Activated T-helper 9 cell treated with anti-CD3 and anti-CD28 coated beads, Interleukin-2, amount 50 U/mL, for 16 hours (primary cell): Measurements from ENCODE around the gene CRNN.

ENCODE experiments used
- DNase-seq: peaks from one replicate; pipeline ENCODE4 v3.0.0-alpha.2; 2020; ENCODE audit warnings: low read depth

The CRNN gene

DNA sequence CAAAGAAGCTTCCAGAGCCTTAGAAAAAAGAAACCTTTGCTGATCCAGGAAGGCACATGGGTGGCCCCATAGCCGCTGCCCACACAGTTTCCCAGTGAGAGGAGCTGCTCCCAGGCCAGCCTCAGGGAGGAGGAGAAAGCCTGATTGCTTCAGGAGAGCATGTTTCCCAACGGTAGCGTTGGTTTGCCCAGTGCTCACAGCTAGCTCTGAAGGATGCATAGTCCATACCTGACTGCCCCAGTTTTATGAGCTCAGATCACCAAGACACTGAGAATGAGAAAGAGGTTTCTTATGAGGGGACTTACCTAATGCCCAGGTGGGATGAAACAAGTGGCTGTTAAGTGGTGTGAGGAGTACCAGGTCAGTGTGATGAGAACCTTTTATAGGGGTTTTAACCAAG lies at the start of gene CRNN:
Gene CRNN, minus strand, starts transcription at position 355 of the 400 bp plus-strand sequence. CDS start 2,030 bp downstream, outside the sequence.
- DNase-seq: no peak

DNA sequence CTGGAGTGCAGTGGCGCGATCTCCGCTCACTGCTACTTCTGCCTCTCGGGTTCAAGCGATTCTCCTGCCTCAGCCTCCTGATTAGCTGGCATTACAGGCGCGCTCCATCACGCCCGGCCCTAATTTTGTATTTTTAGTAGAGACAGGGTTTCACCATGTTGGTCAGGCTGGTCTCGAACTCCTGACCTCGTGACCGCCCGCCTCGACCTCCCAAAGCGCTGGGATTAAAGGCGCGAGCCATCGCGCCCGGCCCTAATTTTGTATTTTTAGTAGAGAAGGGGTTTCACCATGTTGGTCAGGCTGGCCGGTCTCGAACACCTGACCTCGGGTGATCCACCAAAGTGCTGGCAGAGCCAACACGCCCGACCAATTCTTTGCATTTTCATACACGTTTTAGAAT lies 48.6 kb upstream of the CRNN start:
- no peak for DNase-seq

DNA sequence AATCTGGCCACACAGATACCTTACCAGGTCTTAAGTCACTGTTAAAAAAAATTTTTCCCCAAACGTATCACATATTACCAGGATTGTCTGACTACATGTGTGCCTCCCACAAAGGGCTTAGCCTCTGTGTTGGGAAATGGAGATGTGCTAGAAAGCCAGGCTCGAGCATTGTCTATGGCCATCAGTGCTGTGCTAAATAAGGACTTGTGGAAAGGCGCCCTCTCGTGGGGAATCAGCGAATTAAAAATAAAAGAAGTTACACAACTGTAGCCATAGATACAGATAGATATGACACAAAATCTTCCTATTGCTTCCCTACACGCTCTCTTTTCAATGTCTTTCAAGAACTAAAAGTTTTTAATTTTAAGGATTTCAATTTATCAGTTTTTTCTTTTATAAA lies 47.5 kb upstream of the CRNN start:
- peak; percentile 35 for DNase-seq

DNA sequence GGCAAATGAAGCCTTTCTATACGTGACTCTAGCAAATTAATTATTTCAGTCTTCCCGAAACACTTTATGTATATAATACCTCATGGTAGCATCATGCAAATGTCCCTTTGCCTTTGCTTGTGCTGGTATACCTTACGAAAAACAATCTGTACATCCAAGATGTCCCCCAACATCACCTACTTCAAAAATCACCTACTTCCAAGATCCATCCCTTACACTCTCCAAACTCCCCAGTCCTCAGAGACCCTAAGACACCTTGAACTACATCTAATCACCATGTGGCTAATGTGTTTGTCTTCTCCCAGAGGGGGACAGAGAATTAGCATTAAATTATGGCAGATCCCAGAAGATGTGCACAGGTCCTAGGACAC lies 46.5 kb upstream of the CRNN start:
- DNase-seq: no peak

DNA sequence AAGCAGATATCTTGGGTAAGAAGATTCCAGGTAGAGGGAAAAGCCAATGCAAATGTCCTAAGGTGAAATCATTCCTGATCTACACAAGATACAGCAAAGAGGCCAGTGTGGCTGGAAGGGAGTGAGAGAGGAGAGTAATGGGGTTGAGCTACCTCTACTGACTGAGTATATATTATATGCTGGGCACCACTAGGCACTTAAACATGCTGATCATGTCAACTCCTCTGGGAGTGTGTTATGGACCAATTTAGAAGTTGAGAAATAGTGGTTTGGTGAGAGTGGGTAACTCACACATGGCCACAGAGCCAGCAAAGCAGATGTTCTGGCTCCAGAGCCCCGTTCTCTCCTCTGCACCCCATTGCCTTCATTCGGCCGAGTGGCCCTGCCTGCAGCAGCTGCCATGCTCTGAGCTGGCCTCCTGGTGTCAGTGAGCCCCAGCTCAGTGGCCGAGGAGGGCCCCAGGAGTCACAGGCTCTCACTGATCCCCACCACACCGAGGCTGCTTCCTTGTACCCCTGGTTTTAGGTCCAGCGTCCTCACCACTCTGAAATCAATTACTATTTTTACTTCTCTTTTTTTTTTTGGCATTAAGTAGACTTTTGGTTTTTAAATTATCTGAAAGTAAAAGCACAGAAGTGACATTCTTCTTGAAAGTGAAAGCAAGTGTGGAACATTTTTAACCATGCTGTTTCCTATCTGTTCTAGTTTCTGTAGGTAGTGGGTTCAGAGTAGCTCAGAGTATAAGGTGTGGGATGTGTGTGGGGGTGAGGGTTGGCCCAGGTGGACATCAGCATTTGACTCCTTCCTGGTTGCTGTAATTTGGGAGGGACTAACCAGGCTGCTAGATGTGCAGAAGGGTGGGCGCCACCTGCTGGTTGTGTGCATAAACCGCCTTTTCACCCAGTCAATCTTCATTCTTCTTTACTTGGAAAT lies 45.8 kb upstream of the CRNN start:
- peak; percentile 66 for DNase-seq

DNA sequence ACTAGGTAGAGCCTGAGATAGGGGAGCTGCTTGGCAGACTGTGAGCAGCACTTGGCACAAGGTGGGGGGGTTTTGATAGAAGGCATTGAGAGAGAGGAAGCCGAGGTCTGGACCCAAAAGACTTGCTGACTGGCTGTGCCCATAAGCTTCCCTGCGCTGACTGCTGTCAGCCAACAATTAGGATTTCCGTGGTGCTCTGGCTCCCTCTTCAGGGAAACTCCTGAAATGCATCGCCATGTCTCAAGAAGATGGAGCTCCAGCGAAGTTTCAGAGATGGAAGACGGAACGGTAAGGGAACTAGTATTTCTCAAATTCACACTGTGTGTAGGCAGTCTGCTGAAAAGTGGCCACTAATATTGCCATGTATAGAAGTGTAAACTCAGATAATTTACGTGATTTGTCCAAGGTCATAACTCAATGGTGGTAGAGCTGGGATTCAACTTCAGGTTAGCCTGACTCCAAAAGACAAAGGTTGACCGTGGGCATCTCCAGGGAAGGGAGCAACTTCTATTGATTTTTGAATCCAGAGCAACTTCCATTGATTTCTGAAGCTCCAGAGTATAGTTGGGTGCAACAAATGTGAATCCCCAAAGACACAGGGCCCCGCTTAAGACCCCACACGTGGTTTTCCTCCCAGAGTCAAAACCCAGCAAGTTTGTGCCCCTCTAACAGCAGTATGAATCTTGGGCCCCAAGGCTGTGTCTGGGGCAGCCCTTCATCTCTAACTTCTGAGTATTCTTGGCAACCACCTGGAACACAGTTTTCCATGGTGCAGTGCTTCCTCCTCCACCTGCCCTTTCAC lies 44.5 kb upstream of the CRNN start:
- DNase-seq: peak; percentile 68

DNA sequence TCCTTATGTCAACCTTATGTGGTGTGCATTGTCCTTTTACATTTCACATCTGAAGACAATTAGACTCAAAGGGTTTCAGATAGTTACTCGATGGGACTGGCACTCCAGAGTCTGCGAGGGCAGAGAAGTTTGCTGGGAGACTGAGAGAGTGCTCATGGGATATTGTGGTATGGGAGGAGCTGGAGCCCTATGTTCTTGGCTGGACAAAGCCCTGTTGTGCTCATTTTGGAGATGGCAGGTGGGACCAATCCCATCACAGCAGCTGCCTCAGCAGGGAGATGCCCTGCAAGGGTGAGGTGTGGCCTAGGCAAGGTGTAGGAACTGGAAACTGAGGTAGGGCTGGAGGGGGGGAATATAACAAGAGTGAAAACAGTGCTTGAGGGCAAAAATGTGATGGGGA lies 43.5 kb upstream of the CRNN start:
- DNase-seq: no peak

DNA sequence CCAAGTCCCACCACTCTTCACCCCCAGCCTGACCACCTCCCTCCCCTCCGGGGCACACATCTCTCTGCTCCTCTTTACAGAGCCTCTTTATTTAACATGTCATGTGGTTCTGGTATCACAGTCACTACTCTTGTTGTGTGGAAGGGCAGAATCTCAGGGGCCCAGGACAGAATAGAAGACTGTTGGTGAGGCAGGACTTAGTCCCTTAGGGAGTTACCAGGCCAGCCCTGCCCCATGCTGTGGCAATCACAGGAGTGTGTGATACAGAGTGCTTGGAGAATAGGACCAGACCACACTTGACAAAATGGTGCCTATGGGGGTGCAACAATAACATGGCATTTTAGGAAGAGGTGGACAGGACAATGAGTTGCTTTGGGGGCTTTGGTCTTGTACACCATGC lies 43.0 kb upstream of the CRNN start:
- DNase-seq: no peak

DNA sequence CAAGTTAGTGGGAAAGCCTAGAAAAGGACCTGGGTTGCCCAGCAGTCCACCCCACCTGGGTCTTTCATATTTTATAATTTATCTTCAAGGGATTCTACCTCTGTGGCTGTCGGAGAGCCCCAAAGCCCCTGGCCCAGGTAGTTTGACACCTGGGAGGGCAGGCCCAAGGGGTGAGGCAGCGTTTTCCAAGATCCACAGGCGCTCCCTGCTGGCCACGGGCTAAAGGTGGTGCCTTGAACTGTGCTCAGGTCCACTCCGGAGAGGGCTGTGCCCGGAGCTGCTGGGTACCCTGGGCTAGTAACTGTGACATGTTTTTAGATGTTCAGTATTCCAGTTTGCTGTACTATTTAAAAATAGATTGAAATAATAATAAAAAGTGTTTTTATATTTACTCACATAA lies 37.2 kb upstream of the CRNN start:
- DNase-seq: no peak

DNA sequence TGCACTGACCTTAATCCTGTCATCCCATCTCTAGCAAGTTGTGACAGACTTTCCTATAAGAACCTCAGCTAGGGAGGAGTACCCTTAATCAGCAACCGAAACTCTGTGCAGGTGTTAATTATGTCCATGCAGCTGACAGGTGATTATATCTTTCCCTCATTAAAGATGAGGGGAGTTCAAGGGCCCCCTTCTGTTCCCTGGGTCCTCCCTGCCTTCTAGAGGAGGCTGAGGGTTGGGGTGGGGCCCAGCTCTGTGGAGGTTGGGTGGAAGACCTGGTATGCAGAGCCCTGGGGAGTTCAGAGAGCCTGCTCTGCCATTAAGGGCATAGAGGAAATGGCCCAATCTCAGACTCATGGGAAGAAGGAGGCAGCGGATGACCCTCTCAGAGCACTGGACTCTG lies 35.6 kb upstream of the CRNN start:
- DNase-seq: no peak

DNA sequence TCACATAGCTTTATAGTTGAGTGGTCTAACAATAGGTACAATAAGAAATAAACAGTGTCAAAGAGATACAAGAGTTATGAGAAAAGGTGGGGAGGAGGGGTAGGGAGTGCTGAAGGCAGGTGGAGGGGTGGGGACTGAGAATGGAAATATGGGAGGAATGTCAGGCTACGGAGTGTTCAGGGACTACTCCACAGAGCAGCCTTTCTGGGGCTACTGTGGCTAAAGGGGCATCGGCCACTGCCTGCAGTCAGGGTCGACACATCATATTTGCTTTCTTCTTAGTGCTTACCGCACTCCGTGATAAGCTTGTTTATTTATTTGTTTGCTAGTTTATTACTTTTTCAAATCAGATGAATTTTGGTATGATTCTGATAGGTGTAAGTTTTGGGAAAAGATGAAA lies 34.4 kb upstream of the CRNN start:
- no peak for DNase-seq

DNA sequence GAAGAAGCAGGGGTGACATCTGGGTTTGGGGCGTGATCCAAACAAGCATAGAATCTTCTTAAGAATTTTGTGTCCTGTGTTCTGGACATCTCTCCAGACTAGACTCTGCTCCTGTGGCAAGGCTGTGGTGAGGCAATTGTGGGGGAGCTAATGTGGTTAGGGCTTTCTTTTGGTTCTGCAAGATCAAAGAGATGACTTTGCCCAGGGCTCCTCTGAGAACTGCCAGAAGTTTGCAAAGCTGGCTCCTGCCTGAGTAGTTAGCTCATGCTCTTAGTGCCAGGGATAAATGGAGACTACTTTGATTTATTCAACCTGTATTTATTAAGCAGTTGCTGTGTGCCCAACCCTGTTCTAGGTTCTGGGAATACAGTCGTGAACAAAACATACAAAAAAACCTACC lies 34.0 kb upstream of the CRNN start:
- DNase-seq: no peak

DNA sequence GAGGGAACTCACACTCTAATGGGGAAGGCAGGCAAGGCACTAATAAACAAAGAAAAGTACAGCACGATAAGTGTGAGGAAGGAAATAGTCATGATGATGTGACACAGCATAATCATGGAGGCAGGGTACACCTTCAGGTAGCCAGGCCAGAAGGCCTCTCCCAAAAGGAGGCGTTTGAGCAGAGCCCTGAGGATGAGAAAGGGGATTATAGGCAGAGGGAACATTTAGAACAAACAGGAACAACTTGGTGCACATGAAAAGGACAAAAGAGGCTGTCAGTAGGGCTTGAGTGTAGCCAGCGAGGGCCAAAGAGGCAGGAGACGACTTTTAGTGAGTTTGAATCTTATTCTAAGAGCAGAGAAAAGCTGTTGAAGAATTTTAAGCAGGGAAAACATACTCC lies 33.4 kb upstream of the CRNN start:
- DNase-seq: no peak

DNA sequence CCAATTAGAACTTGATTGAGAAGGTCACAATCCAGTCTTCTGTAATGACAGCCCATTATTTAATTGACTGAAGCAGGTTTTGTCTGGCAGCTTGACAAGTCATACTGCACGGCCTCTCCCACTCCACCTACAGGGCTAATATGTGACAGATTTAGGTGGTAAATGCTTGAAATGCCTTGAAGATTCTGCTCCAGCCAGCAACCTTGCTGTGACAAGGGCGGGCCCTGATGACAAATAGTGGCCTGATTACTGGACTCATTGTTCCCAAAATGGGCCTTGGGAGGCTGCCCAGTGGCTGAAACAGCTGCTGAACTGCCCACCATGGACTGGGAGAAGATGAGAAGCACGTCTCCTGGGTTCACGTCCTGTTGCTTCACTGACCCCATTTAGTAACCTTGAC lies 30.0 kb upstream of the CRNN start:
- no peak for DNase-seq

DNA sequence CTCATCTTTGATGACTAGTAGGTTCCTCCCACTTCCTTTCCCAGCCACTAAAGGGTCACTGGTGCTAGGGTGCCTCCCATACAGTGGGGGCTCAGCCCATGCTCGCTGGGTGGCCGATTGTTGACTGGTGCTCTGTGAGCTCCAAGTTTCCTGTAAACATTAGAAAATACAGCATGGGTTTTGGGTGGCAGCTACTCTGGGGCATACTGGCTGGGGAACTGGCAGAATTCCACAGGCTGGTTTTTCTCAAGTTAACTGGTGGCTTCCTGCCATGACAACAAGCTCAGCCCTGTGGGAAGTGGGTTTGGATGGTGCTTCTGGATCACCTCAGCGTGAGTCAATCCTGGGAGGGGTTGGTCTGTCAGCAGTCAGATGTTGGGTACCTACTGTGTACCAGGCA lies 28.7 kb upstream of the CRNN start:
- DNase-seq: no peak

DNA sequence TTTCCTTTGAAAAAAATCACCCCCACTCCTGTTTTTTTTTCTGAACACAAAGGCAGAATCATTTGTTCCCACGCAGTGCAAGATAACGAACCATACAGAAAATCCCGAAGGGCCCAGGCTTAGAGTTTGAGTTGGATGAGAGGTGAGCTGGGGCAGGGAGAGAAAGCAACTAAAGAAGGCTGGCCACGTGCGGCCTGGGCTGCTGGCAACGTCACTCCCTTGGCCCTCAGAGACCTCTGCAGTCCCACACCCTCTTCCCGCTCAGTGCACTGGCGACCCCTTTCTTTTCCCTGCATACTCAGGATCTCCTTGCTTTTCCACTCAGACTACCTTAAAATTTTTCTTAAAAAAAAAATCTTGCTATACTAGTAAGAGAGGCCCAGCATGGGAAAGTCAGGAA lies 28.2 kb upstream of the CRNN start:
- DNase-seq: no peak

DNA sequence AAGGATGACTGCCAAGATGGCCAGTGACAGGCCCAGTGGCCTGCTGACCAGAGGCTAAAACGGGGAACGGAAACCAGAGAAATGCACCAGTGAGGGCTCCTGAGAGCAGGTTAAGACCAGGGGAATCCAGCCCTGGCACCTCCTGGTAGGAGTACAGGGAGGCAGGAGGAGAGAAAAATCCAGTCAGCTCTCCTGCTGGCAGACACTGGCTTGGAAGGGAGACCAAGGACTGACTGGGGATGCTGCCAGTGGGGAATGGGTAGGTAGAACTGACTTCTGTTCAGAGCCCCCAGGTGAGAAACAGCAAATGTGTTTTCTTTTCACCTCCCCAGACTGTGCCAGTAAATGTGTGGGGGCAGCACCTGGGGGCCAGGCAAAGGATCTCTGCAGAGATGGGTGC lies 27.7 kb upstream of the CRNN start:
- DNase-seq: no peak

DNA sequence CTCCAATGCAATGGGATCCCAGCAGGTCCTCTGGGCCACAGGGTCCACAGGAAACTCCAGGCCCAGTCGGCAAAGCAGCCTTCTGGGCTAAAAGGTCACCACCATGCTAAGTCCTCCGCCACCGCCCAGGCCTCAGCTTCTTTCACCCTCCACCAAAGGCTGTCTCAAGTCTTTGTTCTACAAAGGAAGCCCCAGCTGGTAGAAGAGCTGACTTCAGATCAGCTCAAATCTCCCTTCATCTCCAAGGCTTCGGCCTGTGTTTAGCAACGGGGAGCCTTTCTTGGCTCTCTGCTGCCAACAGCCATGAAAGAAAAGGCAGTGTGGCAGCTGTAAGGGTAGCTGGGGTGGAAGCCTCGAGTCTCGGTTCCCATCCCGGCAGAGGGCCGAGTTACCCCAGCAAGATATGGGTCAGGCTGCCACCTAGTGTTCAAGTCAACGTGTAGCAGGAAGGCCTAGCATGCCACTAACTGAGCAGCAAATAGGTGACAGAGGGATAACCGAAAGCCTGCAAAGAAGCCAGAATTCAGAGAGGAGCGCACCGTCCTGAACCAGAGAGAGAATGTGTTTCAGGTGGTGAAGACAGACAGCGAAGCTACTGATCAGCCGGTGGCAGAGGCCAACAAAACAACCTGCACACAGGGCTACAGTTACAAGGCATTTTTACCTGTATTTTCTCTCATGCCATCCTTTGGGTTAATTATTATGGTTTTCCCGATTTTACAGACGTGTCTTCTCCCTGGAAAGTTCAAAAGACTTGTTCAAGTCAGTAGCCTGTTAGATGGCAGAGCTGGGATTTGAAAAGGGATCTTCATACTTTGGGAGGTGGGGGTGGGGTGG lies 26.8 kb upstream of the CRNN start:
- peak; percentile 40 for DNase-seq

DNA sequence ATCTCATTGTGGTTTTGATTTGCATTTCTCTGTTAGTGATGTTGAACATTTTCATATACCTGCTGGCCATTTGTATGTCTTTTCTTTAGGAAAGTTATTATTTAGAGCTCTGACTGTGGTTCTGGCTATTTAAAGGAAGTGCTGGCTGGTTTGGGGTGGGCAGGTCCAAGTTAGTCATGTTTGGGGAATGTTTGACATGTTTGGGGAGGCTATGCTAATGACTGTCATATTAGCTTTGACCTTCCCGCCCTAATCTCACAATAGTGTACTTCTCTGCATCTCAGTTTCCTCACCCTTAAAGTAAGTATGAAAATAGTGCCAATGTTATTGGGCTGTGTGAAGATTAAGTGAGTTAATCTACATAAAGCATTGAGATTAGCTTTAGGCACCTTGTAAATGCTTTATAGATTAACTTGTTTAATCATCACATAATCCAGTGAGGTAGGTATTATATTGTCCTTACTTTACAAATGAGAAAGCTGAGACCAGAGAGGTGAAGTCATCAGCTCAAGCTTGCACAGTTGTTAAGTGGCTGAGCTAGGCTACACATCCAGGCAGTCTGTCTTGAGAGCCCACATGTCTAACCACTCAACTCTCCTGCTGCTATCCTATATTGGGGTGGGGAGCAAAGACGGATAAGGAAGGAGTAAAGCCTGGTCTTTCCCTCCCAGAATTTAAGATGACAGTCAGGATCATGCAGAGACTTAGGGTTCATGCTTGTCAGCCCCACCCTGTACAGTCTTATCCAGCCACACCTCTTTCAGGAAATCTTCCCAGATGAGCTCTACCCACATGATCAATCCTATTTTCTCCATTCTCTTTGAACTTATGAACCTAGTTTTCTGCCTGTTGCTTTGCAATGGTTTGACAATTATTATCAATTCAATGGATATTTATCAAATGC lies 22.8 kb upstream of the CRNN start:
- no peak for DNase-seq

DNA sequence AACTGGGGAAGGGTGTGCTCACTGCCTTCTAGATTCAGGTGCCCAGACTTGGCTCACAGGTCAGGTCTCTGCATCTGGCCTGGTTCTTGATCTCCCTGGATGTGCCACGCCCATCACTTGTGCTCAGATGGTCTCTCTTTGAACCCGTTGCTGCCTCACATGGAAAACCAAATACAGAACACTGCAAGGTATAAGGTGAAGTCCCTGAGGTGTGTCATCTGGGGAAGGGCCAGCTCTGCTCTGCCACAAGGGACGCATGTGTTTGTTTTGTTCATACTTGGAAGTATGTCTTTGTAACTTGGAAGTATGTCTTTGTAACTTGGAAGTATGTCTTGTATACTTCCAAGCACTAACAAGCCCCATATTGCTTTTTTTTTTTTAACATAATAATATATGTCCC lies 13.4 kb upstream of the CRNN start:
- DNase-seq: no peak

DNA sequence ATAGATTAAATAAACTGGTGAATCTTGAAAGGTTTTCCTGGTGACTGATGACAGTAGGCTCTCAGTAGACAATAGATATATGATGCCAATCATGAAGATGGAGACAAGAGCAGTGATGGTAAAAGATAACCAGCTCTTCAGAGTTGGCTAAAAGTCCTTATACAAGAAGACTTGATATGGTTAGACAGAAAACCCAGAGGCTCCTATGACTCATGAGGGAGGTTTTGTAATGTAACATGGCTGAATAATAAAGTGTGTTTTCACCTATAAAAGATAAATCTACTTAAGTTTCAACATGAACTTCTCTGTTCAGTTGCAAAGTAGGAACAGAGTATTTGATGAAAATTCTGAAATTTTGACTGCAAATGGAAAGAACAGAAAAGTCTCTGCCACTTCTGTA lies 12.7 kb upstream of the CRNN start:
- DNase-seq: no peak
